GM23338 (cell line): Measurements from ENCODE around the gene EHD1. TPM values are rescaled to one million over a fixed set of nuclear protein-coding genes. Genes with fewer than 3 reads are reported as not detected.
A peak's percentile ranks its signal among the peaks of the same experiment; 100 is the strongest.

ENCODE experiments used
- ATAC-seq: fragments of 200-7000 bp; cut with Tn5 transposase; 3 replicates; pipeline ENCODE4 v1.9.1; 2020
- DNase-seq: peaks from one replicate; pipeline ENCODE4 v3.0.0-alpha.2; 2015; ENCODE audit warnings: low spot score
- H2AFZ ChIP-seq: fragments of 200-600 bp; sonication (generic); 2 replicates; pipeline ENCODE4 v1.8.0; 2016; ENCODE audit warnings: antibody characterized with exemption, mild to moderate bottlenecking, moderate library complexity
- H3F3A ChIP-seq: fragments of 200-600 bp; sonication (generic); replicated peaks from 2 replicates; pipeline ENCODE4 v1.8.0; 2017; ENCODE audit warnings: antibody characterized with exemption, mixed run types, low read depth
- H3K27ac ChIP-seq: fragments of 200-600 bp; sonication (generic); 2 replicates; pipeline ENCODE4 v1.6.1; 2016; ENCODE audit warnings: low read depth
- H3K27me3 ChIP-seq: fragments of 200-600 bp; sonication (generic); 2 replicates; pipeline ENCODE4 v1.8.0; 2016; ENCODE audit warnings: mild to moderate bottlenecking, mixed run types, moderate library complexity; ENCODE audit not compliant: insufficient read depth
- H3K36me3 ChIP-seq: fragments of 200-600 bp; sonication (generic); 2 replicates; pipeline ENCODE4 v1.8.0; 2016; ENCODE audit warnings: mild to moderate bottlenecking; ENCODE audit not compliant: insufficient read depth
- H3K4me1 ChIP-seq: fragments of 200-600 bp; sonication (generic); 2 replicates; pipeline ENCODE4 v1.8.0; 2016; ENCODE audit warnings: mild to moderate bottlenecking, moderate library complexity; ENCODE audit not compliant: insufficient read depth
- H3K4me2 ChIP-seq: fragments of 200-600 bp; sonication (generic); 2 replicates; pipeline ENCODE4 v1.7.1; 2017; ENCODE audit warnings: mixed run types
- H3K4me3 ChIP-seq: fragments of 200-600 bp; sonication (generic); 2 replicates; pipeline ENCODE4 v1.6.1; 2016; ENCODE audit warnings: mixed run types
- H3K79me2 ChIP-seq: fragments of 200-600 bp; sonication (generic); replicated peaks from 2 replicates; pipeline ENCODE4 v1.8.0; 2017; ENCODE audit warnings: mild to moderate bottlenecking; ENCODE audit not compliant: insufficient read depth
- H3K9me2 ChIP-seq: fragments of 200-600 bp; sonication (generic); 2 replicates; pipeline ENCODE4 v1.8.0; 2017; ENCODE audit not compliant: insufficient read depth
- H4K20me1 ChIP-seq: fragments of 200-600 bp; sonication (generic); replicated peaks from 2 replicates; pipeline ENCODE4 v1.8.0; 2017; ENCODE audit warnings: mild to moderate bottlenecking; ENCODE audit not compliant: insufficient read depth
- H3K27ac Mint-ChIP-seq: 2 replicates; pipeline ENCODE4 v1.8.0; 2020; ENCODE audit warnings: inconsistent platforms, mild to moderate bottlenecking, moderate library complexity, mixed read lengths
- H3K27me3 Mint-ChIP-seq: 3 replicates; pipeline ENCODE4 v1.8.0; 2022; ENCODE audit warnings: low read depth, mild to moderate bottlenecking, moderate library complexity, mixed read lengths, inconsistent platforms; ENCODE audit not compliant: insufficient read depth, poor library complexity
- H3K36me3 Mint-ChIP-seq: 3 replicates; pipeline ENCODE4 v1.8.0; 2021; ENCODE audit warnings: low read depth, mild to moderate bottlenecking, inconsistent platforms, moderate library complexity, mixed read lengths
- H3K4me1 Mint-ChIP-seq: 3 replicates; pipeline ENCODE4 v1.8.0; 2020; ENCODE audit warnings: mild to moderate bottlenecking, inconsistent platforms, mixed read lengths
- H3K4me3 Mint-ChIP-seq: 3 replicates; pipeline ENCODE4 v1.8.0; 2021; ENCODE audit warnings: moderate library complexity, mild to moderate bottlenecking, inconsistent platforms, mixed read lengths
- H3K9me3 Mint-ChIP-seq: 3 replicates; pipeline ENCODE4 v1.8.0; 2020; ENCODE audit warnings: moderate library complexity, mild to moderate bottlenecking, inconsistent platforms, mixed read lengths
- EZH2phosphoT487 ChIP-seq: fragments of 200-600 bp; sonication (generic); IDR thresholded peaks from one replicate; pipeline ENCODE4 v1.8.1; 2018; ENCODE audit warnings: antibody characterized with exemption; ENCODE audit not compliant: unreplicated experiment
- JUNB ChIP-seq: IDR thresholded peaks from one replicate; pipeline ENCODE4 v1.6.1; 2016; ENCODE audit warnings: antibody characterized with exemption; ENCODE audit not compliant: unreplicated experiment
- STAT1 ChIP-seq: IDR thresholded peaks from one replicate; pipeline ENCODE4 v1.6.1; 2016; ENCODE audit warnings: antibody characterized with exemption; ENCODE audit not compliant: unreplicated experiment
- ZNF114 ChIP-seq: fragments of 250-450 bp; sonication (Bioruptor Pico); IDR thresholded peaks from 2 replicates; pipeline ENCODE4 v1.5.0; 2020; ENCODE audit warnings: mild to moderate bottlenecking, moderate library complexity
- ZNF331 ChIP-seq: fragments of 250-450 bp; sonication (Bioruptor Pico); IDR thresholded peaks from 2 replicates; pipeline ENCODE4 v1.5.0; 2020; ENCODE audit warnings: low read depth, mild to moderate bottlenecking, moderate library complexity
- polyA plus RNA-seq: library from polyadenylated mRNA; unstranded; fragments of >200 nt; fragmentation: Nextera tagmentation; extraction: Ambion mirVana; gene quantifications from 2 replicates; pipeline ENCODE4 v1.2.1, GENCODE V29; 2016
- total RNA-seq: library from RNA; depleted of rRNA; stranded (reverse); fragments of >200 nt; shearing (Covaris generic); gene quantifications from 2 replicates; pipeline ENCODE4 v1.2.3, GENCODE V29; 2014
- TF ChIP-seq, protein P1 (sequence below): IDR thresholded peaks from 2 replicates; pipeline ENCODE4 v1.6.1; 2016; ENCODE audit warnings: antibody characterized with exemption
- TF ChIP-seq, protein P2 (sequence below): fragments of 250-450 bp; sonication (Bioruptor Pico); IDR thresholded peaks from 2 replicates; pipeline ENCODE4 v1.5.0; 2020; ENCODE audit warnings: mild to moderate bottlenecking, moderate library complexity

EHD1 gene
- total and polyA plus RNA-seq, 2 experiments from 2014 or later = 16.7 to 69.7 TPM

DNA sequence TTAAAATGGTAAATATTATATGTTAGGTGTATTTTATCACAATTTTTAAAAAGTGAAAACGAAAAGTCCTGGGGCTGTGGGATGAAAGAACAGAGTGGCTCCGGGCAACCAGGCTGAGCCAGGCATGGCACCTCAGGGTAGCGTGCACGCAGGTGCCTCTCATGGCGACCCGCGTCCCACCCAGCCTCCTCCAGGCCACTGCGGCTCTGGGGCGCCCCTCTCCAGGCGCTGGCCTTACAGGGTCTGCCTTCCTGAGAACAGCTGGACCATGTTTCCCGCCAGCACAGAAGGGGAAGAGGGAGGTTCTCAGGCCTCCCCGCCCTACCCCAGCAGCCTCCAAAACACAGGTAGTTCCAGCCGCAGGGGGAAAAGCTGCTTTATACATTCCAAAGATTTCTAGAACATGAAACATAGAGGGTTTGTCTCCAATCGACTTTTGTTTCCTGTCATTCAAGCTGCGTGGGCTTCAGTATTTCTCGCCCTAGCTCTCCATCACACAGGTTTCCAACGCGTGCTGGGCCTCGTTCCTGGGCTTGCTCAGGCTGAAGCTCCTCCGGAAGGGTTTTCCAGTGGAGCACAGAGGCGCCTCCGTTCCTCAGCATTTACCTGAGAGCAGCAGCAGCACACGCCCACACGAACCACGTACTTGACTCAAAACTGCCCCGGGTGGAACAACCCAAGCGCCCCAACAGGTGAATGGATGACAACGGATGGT lies 10.5 kb downstream of the EHD1 start:
- Histone ChIP-seq H3K4me2 (no peak overlapping the region), H3K36me3 (no peaks in the 10 kb centered on the region), H3K4me3 (no peak overlapping the region), H3K9me2 (no peaks in the 10 kb centered on the region), H3K27me3 (no peaks in the 10 kb centered on the region), H3K27ac (0 out of 2 replicates have a peak overlapping the region, but pooled peaks have one; percentile 50), H4K20me1 (no peaks in the 10 kb centered on the region), H3K4me1 (peaks cover 15% of the 10 kb centered on the region), H2AFZ (no peak overlapping the region), H3F3A (0 out of 2 replicates have a peak, but pooled peaks cover 4% of the 10 kb centered on the region), H3K79me2 (peaks cover 11% of the 10 kb centered on the region)
- Mint-ChIP-seq H3K27ac (no peak overlapping the region), H3K36me3 (peaks cover 2% of the 10 kb centered on the region; the same call in 2 of the 3 replicates), H3K9me3 (no peaks in the 10 kb centered on the region), H3K4me1 (peaks cover 16% of the 10 kb centered on the region), H3K27me3 (peaks cover 3% of the 10 kb centered on the region), H3K4me3 (no peak overlapping the region)
- no peak for TF ChIP-seq ZNF331
- DNase-seq (no peak), ATAC-seq (no peak)

DNA sequence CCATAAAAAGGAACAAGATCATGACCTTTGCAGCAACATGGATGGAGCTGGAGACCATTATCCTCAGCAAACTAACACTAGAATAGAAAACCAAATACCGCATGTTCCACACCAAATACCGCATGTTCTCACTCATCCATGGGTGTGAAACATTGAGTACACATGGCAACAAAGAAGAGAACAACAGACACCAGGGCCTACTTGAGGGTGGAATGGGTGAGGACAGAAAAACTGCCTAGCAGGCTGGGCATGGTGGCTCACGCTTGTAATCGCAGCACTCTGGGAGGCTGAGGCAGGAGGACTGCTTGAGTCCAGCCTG lies 12.3 kb downstream of the EHD1 start:
- Histone ChIP-seq H3K27me3 (no peaks in the 10 kb centered on the region), H3K4me1 (peaks cover 23% of the 10 kb centered on the region), H3K36me3 (no peaks in the 10 kb centered on the region), H3K9me2 (no peaks in the 10 kb centered on the region), H3F3A (0 out of 2 replicates have a peak, but pooled peaks cover 4% of the 10 kb centered on the region), H4K20me1 (no peaks in the 10 kb centered on the region), H3K79me2 (peaks cover 20% of the 10 kb centered on the region), H3K4me2 (no peak overlapping the region), H2AFZ (no peak overlapping the region), H3K27ac (peak overlapping the region; percentile 66; the same call in 1 of the 2 replicates), H3K4me3 (no peak overlapping the region)
- H3K4me1 Mint-ChIP-seq = peaks cover 21% of the 10 kb centered on the region
- no peak for ATAC-seq
- H3K9me3 Mint-ChIP-seq = no peaks in the 10 kb centered on the region
- DNase-seq = no peak
- no peak overlapping the region for H3K27ac Mint-ChIP-seq
- H3K36me3 Mint-ChIP-seq = no peaks in the 10 kb centered on the region; the same call in 1 of the 3 replicates
- H3K27me3 Mint-ChIP-seq = peaks cover 4% of the 10 kb centered on the region
- no peak overlapping the region for H3K4me3 Mint-ChIP-seq
- TF ChIP-seq STAT1 = no peak
- TF ChIP-seq JUNB = no peak
- TF ChIP-seq, protein P1, sequence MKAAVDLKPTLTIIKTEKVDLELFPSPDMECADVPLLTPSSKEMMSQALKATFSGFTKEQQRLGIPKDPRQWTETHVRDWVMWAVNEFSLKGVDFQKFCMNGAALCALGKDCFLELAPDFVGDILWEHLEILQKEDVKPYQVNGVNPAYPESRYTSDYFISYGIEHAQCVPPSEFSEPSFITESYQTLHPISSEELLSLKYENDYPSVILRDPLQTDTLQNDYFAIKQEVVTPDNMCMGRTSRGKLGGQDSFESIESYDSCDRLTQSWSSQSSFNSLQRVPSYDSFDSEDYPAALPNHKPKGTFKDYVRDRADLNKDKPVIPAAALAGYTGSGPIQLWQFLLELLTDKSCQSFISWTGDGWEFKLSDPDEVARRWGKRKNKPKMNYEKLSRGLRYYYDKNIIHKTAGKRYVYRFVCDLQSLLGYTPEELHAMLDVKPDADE = no peak
- no peak for TF ChIP-seq EZH2phosphoT487
- no peak for TF ChIP-seq ZNF114
- TF ChIP-seq, protein P2, sequence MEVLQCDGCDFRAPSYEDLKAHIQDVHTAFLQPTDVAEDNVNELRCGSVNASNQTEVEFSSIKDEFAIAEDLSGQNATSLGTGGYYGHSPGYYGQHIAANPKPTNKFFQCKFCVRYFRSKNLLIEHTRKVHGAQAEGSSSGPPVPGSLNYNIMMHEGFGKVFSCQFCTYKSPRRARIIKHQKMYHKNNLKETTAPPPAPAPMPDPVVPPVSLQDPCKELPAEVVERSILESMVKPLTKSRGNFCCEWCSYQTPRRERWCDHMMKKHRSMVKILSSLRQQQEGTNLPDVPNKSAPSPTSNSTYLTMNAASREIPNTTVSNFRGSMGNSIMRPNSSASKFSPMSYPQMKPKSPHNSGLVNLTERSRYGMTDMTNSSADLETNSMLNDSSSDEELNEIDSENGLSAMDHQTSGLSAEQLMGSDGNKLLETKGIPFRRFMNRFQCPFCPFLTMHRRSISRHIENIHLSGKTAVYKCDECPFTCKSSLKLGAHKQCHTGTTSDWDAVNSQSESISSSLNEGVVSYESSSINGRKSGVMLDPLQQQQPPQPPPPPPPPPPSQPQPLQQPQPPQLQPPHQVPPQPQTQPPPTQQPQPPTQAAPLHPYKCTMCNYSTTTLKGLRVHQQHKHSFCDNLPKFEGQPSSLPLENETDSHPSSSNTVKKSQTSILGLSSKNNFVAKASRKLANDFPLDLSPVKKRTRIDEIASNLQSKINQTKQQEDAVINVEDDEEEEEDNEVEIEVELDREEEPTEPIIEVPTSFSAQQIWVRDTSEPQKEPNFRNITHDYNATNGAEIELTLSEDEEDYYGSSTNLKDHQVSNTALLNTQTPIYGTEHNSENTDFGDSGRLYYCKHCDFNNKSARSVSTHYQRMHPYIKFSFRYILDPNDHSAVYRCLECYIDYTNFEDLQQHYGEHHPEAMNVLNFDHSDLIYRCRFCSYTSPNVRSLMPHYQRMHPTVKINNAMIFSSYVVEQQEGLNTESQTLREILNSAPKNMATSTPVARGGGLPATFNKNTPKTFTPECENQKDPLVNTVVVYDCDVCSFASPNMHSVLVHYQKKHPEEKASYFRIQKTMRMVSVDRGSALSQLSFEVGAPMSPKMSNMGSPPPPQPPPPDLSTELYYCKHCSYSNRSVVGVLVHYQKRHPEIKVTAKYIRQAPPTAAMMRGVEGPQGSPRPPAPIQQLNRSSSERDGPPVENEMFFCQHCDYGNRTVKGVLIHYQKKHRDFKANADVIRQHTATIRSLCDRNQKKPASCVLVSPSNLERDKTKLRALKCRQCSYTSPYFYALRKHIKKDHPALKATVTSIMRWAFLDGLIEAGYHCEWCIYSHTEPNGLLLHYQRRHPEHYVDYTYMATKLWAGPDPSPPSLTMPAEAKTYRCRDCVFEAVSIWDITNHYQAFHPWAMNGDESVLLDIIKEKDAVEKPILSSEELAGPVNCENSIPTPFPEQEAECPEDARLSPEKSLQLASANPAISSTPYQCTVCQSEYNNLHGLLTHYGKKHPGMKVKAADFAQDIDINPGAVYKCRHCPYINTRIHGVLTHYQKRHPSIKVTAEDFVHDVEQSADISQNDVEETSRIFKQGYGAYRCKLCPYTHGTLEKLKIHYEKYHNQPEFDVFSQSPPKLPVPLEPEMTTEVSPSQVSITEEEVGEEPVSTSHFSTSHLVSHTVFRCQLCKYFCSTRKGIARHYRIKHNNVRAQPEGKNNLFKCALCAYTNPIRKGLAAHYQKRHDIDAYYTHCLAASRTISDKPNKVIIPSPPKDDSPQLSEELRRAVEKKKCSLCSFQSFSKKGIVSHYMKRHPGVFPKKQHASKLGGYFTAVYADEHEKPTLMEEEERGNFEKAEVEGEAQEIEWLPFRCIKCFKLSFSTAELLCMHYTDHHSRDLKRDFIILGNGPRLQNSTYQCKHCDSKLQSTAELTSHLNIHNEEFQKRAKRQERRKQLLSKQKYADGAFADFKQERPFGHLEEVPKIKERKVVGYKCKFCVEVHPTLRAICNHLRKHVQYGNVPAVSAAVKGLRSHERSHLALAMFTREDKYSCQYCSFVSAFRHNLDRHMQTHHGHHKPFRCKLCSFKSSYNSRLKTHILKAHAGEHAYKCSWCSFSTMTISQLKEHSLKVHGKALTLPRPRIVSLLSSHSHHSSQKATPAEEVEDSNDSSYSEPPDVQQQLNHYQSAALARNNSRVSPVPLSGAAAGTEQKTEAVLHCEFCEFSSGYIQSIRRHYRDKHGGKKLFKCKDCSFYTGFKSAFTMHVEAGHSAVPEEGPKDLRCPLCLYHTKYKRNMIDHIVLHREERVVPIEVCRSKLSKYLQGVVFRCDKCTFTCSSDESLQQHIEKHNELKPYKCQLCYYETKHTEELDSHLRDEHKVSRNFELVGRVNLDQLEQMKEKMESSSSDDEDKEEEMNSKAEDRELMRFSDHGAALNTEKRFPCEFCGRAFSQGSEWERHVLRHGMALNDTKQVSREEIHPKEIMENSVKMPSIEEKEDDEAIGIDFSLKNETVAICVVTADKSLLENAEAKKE = no peak
